ENCODE measurements around the gene AP1M1.
A peak's percentile ranks its signal among the peaks of the same experiment; 100 is the strongest.

- TF ChIP-seq CTCF (IDR thresholded peaks at IDR 0.05) (peak in 3 of 4 donors; percentile 22 to 33 (median 30)), POLR2A (IDR thresholded peaks at IDR 0.05) (no peak)
Observed at GRCh38 chr19:16185768-16186123, 12.0 kb upstream of the AP1M1 start.
